ENCODE data around the gene SH3RF3.

SH3RF3 gene

DNA sequence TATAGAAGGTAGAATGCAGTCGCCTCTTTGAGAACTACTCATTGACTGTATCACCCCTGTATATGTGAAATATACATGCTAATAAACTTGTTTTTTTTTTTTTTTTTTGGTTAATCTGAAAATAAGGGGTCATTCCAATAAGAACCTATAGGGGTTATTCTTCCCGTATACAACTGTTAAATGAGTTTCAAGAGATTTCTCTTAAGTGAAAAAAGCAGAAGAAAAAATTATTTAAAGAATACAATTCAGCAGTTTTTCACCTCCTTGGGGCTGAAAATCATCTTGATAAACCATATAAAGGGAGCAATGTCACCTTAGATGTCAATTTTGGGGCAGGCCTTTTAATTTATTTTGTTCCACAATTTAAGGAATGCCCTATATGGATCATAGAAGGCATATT lies 418.3 kb downstream of the SH3RF3 start:
- DNase-seq (ENCODE audit: low read depth in 2 of 2), result no peak

DNA sequence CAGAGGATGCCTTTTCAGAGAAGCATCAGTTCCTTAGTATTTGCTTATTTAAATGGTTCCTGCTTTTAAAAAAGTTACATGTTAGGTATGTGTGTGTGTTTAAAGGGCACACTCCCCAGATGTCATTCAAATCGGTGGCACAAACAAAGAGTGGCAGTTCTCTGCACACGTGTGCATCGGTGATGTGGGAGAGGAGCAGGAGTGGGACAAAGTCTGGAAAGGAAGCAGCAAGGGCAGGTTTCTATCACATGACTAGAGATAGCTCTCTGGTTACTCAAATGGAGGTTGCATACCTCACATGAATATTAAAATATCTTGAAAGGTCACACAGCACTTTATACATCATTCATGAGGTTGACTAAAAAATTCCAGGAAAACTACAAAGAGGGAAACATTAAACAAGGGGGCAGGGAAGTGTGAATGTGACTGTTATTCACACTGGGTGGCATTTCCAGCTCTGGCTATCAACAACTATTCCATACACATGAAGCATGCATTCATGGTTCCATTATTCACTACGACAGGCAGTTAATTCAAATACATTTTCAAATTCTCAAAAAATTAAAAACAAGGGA lies 420.1 kb downstream of the SH3RF3 start:
- no peak for DNase-seq (ENCODE audit: low read depth in 2 of 2)

All from fibroblast of skin of left biceps (primary cell).